Gastroesophageal sphincter (tissue), 4 donors: ENCODE measurements around the gene ITGA3. TPM values are rescaled to one million over a fixed set of nuclear protein-coding genes. Genes with fewer than 3 reads are reported as not detected.

Source experiments
- ATAC-seq: fragments of 150-250 bp; one replicate; pipeline ENCODE4 v1.9.1; 2016; ENCODE audit warnings: mild to moderate bottlenecking, moderate library complexity
- H3K27ac ChIP-seq, 4 donors: fragments of 200-600 bp; sonication (generic) in 3 of 4; 1 replicate in 3 of 4; 2 replicates in 1 of 4; pipeline ENCODE4 v1.5.1; 2016 to 2019
- H3K27me3 ChIP-seq: fragments of 200-600 bp; sonication (generic); one replicate; pipeline ENCODE4 v1.5.1; 2019
- H3K36me3 ChIP-seq, 2 donors: fragments of 200-600 bp; sonication (generic); one replicate each; pipeline ENCODE4 v1.5.1; 2019; ENCODE audit warnings: control low read depth in 1 of 2
- H3K4me1 ChIP-seq, 3 donors: fragments of 200-600 bp; sonication (generic); 1 replicate in 2 of 3; 2 replicates in 1 of 3; pipeline ENCODE4 v1.5.1; 2016 to 2019; ENCODE audit warnings: control low read depth in 2 of 3
- H3K4me3 ChIP-seq, 2 donors: fragments of 200-600 bp; sonication (generic); one replicate each; pipeline ENCODE4 v1.5.1; 2019; ENCODE audit warnings: mild to moderate bottlenecking in 1 of 2, moderate library complexity in 1 of 2
- H3K9me3 ChIP-seq, 3 donors: fragments of 200-600 bp; sonication (generic); one replicate each; pipeline ENCODE4 v1.5.1; 2017 to 2019; ENCODE audit warnings: control low read depth in 2 of 3
- CTCF ChIP-seq, 4 experiments: fragments of 200-600 bp in 2 of 4; fragments of 450-650 bp in 2 of 4; sonication (generic) in 1 of 4; IDR thresholded peaks; one replicate each; pipeline ENCODE4 v1.5.1; 2017 to 2019; ENCODE audit warnings: antibody characterized with exemption in 4 of 4, mild to moderate bottlenecking in 2 of 4, moderate library complexity in 2 of 4
- EP300 ChIP-seq: sonication (generic); formaldehyde crosslinking; IDR thresholded peaks from one replicate; pipeline ENCODE4 v1.6.1; 2017; ENCODE audit warnings: antibody characterized with exemption, mild to moderate bottlenecking
- POLR2A ChIP-seq, 2 donors: fragments of 450-650 bp; IDR thresholded peaks; one replicate each; pipeline ENCODE4 v1.6.1; 2017; ENCODE audit warnings: antibody characterized with exemption in 2 of 2, mild to moderate bottlenecking in 2 of 2, moderate library complexity in 1 of 2
- POLR2AphosphoS5 ChIP-seq: sonication (generic); formaldehyde crosslinking; IDR thresholded peaks from one replicate; pipeline ENCODE4 v1.6.1; 2017; ENCODE audit warnings: antibody characterized with exemption
- WGBS, 2 donors: methylation state at CpG; one replicate each; pipeline ENCODE4 v1.1.5; 2018; ENCODE audit warnings: low coverage in 1 of 2; 5-methylcytosine and 5-hydroxymethylcytosine counted together
- total RNA-seq, 4 donors: library from RNA; depleted of rRNA; stranded (reverse); fragments of >200 nt; gene quantifications; one replicate each; pipeline ENCODE4 v1.1.0, GENCODE V29; 2016

ITGA3 gene
- total RNA-seq, 4 donors from 2014 or later = 62.4 to 131 (median 124) TPM

DNA sequence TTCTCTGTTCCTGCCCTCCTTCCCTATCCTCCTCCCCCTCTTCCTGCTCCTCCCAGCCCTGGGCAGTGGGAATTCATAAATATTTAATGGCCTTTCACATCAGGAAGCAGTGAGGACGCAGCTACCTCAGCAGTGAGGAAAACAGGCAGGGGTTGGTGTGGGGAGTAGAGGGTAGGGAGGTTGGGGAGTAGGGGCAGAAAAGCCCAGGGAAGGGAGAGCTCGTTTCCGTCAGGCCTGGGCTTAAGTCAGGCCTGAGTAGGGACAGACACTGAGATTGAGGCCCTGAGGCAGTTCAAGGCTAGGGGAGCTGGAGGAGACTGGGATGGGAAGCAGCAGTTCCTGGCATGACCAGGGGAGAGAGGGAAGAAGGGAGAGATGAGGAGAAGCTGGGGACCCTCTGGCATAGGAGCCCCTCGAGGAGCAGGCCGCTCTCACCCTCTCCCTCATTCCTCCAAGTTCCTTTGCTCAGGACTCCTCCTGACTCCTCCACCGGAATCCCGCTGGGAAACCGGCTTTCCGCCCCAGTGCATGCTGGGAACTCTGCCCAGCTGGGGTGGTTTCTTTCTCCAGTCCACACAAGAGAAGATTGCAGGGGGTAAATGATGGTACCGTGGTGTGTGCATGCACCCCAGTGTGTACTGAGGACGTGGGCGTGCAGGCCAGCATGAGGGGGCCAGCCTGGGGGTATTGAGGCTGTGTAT is 67.9 kb downstream of the ITGA3 start:
- no peak for TF ChIP-seq POLR2AphosphoS5
- no peak for TF ChIP-seq POLR2A (IDR thresholded peaks at IDR 0.05)
- TF ChIP-seq CTCF (IDR thresholded peaks at IDR 0.05) = no peak
- TF ChIP-seq EP300 = no peak
- Histone ChIP-seq H3K27ac (peak overlapping the region in 3 of 4 donors; percentile 41 to 76 (median 57)), H3K9me3 (no peaks in the 10 kb centered on the region), H3K4me3 (no peak overlapping the region), H3K4me1 (peaks cover 0 to 25% (median 1%) of the 10 kb centered on the region in 3 donors), H3K36me3 (no peaks in the 10 kb centered on the region), H3K27me3 (no peaks in the 10 kb centered on the region)
- 28 to 72% methylated on average over 3 to 7 of the region's 12 CpGs for WGBS, 2 donors
- ATAC-seq = peak; percentile 26

DNA sequence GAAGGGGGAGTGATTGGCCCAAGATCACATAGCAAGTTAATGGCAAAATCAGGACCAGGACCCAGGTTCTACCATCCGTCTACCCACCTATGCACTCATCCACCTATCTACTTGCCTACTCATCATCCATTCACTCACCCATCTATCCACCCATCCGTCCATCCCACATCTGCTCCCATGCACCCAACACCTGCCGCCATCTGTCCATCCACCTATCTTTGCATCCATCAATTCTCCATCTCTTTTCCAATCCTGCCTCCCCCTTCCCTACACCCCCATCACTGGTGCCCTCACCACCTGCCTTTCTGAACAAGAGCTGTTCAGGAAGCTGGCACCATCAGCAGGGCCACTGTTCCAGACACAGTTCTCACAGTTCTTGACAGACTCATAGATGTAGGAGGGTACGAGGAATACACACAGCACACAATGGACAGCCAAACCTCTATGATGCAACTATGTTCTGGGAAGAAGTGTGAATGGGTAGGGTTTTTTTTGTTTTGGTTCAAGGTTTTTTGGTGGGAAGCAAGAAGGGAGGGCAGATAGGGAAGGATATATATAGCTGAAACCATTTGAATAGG is 69.6 kb downstream of the ITGA3 start:
- Histone ChIP-seq H3K27me3 (no peaks in the 10 kb centered on the region), H3K27ac (no peak overlapping the region), H3K36me3 (no peaks in the 10 kb centered on the region), H3K9me3 (no peaks in the 10 kb centered on the region), H3K4me1 (peaks cover 0 to 42% (median 17%) of the 10 kb centered on the region in 3 donors), H3K4me3 (no peak overlapping the region)
- TF ChIP-seq CTCF (IDR thresholded peaks at IDR 0.05) (no peak), EP300 (no peak), POLR2A (IDR thresholded peaks at IDR 0.05) (no peak), POLR2AphosphoS5 (no peak)
- 80 to 86% methylated on average over 3 of the region's 4 CpGs for WGBS, 2 donors
- no peak for ATAC-seq

GRCh38 chr17:50127697-50128361 is 71.9 kb downstream of the ITGA3 start:
- H3K27me3 ChIP-seq = no peaks in the 10 kb centered on the region
- 56% methylated on average over 2 of the region's 6 CpGs; no CpG with 5 or more reads in 1 of the 2 donors for WGBS, 2 donors
- H3K4me1 ChIP-seq = peaks cover 0 to 55% (median 20%) of the 10 kb centered on the region in 3 donors
- no peaks in the 10 kb centered on the region for H3K9me3 ChIP-seq
- no peak overlapping the region for H3K4me3 ChIP-seq
- no peaks in the 10 kb centered on the region for H3K36me3 ChIP-seq
- TF ChIP-seq CTCF (IDR thresholded peaks at IDR 0.05) (no peak), POLR2A (IDR thresholded peaks at IDR 0.05) (no peak), POLR2AphosphoS5 (no peak), EP300 (no peak)
- no peak for ATAC-seq
- H3K27ac ChIP-seq = no peak overlapping the region

- ATAC-seq = no peak
- WGBS, 2 donors = 29 to 31% methylated on average over 16 to 24 of the region's 32 CpGs
- H3K9me3 ChIP-seq = no peaks in the 10 kb centered on the region
- peak overlapping the region in 2 of 4 donors; percentile 38 to 56 for H3K27ac ChIP-seq
- peak overlapping the region in 1 of 2 donors; percentile 64 for H3K4me3 ChIP-seq
- TF ChIP-seq POLR2A (IDR thresholded peaks at IDR 0.05) = no peak
- H3K36me3 ChIP-seq = no peaks in the 10 kb centered on the region
- H3K27me3 ChIP-seq = no peaks in the 10 kb centered on the region
- peaks cover 3 to 56% (median 29%) of the 10 kb centered on the region in 3 donors for H3K4me1 ChIP-seq
These were observed 72.8 kb downstream of the ITGA3 start for GRCh38 chr17:50128441-50129352.

DNA sequence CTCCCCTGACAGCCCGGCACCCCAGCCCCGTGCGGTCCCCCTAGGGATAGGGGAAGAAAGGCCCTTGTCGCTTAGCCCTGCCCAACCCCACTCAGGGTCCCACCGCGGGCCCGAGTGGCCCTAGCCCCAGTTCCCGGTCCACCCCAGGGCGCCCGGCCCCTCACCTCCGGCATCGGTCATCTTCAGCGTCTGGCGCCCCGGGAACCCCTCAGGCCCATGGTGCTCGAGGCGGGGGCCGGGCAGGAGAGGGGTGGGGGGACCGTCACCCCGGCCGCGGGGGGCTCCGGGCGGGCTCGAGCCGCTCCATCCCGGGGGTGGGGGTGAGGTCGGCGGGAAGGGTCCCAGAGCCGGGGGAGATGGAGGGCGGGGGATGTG is 73.4 kb downstream of the ITGA3 start:
- no peaks in the 10 kb centered on the region for H3K27me3 ChIP-seq
- no peak for ATAC-seq
- peak overlapping the region; percentile 36 to 64 for H3K4me3 ChIP-seq
- no peaks in the 10 kb centered on the region for H3K9me3 ChIP-seq
- H3K27ac ChIP-seq = peak overlapping the region in 2 of 4 donors; percentile 38 to 56
- H3K4me1 ChIP-seq = peaks cover 3 to 57% (median 33%) of the 10 kb centered on the region in 3 donors
- peaks cover 0 to 3% of the 10 kb centered on the region in 2 donors for H3K36me3 ChIP-seq
- no CpG with 5 or more reads among the region's 31 CpGs for WGBS, 2 donors
- TF ChIP-seq POLR2AphosphoS5 = no peak
- no peak for TF ChIP-seq POLR2A (IDR thresholded peaks at IDR 0.05)
- TF ChIP-seq EP300 = no peak
- TF ChIP-seq CTCF (IDR thresholded peaks at IDR 0.05) = no peak
